OCI-LY1 (cell line): ENCODE data around the gene STX18.

Source experiments
- CTCF ChIP-seq: fragments of 200-600 bp; sonication (generic), shearing (Covaris generic); IDR thresholded peaks from 2 replicates; pipeline ENCODE4 v1.5.1; 2017; ENCODE audit warnings: mild to moderate bottlenecking, antibody characterized with exemption, low read length, moderate library complexity, mixed read lengths
- EZH2 ChIP-seq: fragments of 200-600 bp; sonication (generic), shearing (Covaris generic); IDR thresholded peaks from 2 replicates; pipeline ENCODE4 v1.8.0; 2017; ENCODE audit warnings: borderline replicate concordance, mixed run types, mild to moderate bottlenecking, antibody characterized with exemption, low read length, moderate library complexity, mixed read lengths

- no peak for TF ChIP-seq CTCF
- no peak for TF ChIP-seq EZH2
Measured at GRCh38 chr4:4559596-4559995, 17.7 kb upstream of the STX18 start.
